Measurements from ENCODE around the gene TBC1D4. TPM values are rescaled to one million over a fixed set of nuclear protein-coding genes. Genes with fewer than 3 reads are reported as not detected.

TBC1D4 gene
- total RNA-seq, 2 donors from 2014 or later = 64.3 to 162 TPM

GRCh38 chr13:75372923-75373841, 108.8 kb downstream of the TBC1D4 start:
- Histone ChIP-seq H3K4me3 (no peak overlapping the region), H3K9me3 (no peaks in the 10 kb centered on the region), H3K27ac (peak overlapping the region; percentile 22 to 64), H3K4me1 (peaks cover 0 to 41% of the 10 kb centered on the region in 2 donors), H3K36me3 (no peaks in the 10 kb centered on the region), H3K27me3 (no peaks in the 10 kb centered on the region)
- TF ChIP-seq CTCF (IDR thresholded peaks at IDR 0.05) = no peak
- no peak for DNase-seq (ENCODE audit: low spot score)

GRCh38 chr13:75372517-75372916, 109.5 kb downstream of the TBC1D4 start:
- DNase-seq (ENCODE audit: low spot score) = no peak
- peak; percentile 81 to 83 for TF ChIP-seq CTCF (IDR thresholded peaks at IDR 0.05)

GRCh38 chr13:75371203-75371602, 110.8 kb downstream of the TBC1D4 start:
- no peaks in the 10 kb centered on the region for H3K36me3 ChIP-seq
- H3K4me3 ChIP-seq = no peak overlapping the region
- H3K27ac ChIP-seq = peak overlapping the region in 1 of 2 donors; percentile 85
- no peaks in the 10 kb centered on the region for H3K9me3 ChIP-seq
- H3K27me3 ChIP-seq = no peaks in the 10 kb centered on the region
- peaks cover 0 to 55% of the 10 kb centered on the region in 2 donors for H3K4me1 ChIP-seq
- DNase-seq (ENCODE audit: low spot score) = no peak
- no peak for TF ChIP-seq CTCF (IDR thresholded peaks at IDR 0.05)

More at GRCh38 chr13:75372517-75372916, 109.5 kb downstream of the TBC1D4 start:
- Histone ChIP-seq H3K36me3 (no peaks in the 10 kb centered on the region), H3K4me3 (no peak overlapping the region), H3K4me1 (peaks cover 0 to 48% of the 10 kb centered on the region in 2 donors), H3K27me3 (no peaks in the 10 kb centered on the region), H3K27ac (peak overlapping the region; percentile 0 to 64), H3K9me3 (no peaks in the 10 kb centered on the region)

- Histone ChIP-seq H3K36me3 (no peaks in the 10 kb centered on the region), H3K4me1 (peaks cover 0 to 59% of the 10 kb centered on the region in 2 donors)
Observed at GRCh38 chr13:75370774-75371173, 111.2 kb downstream of the TBC1D4 start.

GRCh38 chr13:75369981-75370380, 112.0 kb downstream of the TBC1D4 start:
- Histone ChIP-seq H3K4me3 (no peak overlapping the region), H3K9me3 (no peaks in the 10 kb centered on the region), H3K36me3 (no peaks in the 10 kb centered on the region), H3K27me3 (no peaks in the 10 kb centered on the region), H3K27ac (peak overlapping the region in 1 of 2 donors; percentile 85), H3K4me1 (peaks cover 0 to 65% of the 10 kb centered on the region in 2 donors)
- DNase-seq (ENCODE audit: low spot score) = no peak
- TF ChIP-seq CTCF (IDR thresholded peaks at IDR 0.05) = no peak

More at GRCh38 chr13:75370774-75371173, 111.2 kb downstream of the TBC1D4 start:
- no peak for TF ChIP-seq CTCF (IDR thresholded peaks at IDR 0.05)
- Histone ChIP-seq H3K27ac (peak overlapping the region in 1 of 2 donors; percentile 85), H3K4me3 (no peak overlapping the region), H3K27me3 (no peaks in the 10 kb centered on the region), H3K9me3 (no peaks in the 10 kb centered on the region)
- no peak for DNase-seq (ENCODE audit: low spot score)

Data from right atrium auricular region (tissue), 2 donors.